Lung (tissue), 12 donors: ENCODE data around the gene TRIM44. TPM values are rescaled to one million over a fixed set of nuclear protein-coding genes. Genes with fewer than 3 reads are reported as not detected.

Experiments used
- ATAC-seq: fragments of 200-7000 bp; cut with Tn5 transposase; one replicate; pipeline ENCODE4 v1.9.1; 2020; ENCODE audit warnings: moderate number of reproducible peaks; ENCODE audit not compliant: insufficient read depth, low FRiP score
- DNase-seq, 3 donors: peaks; one replicate each; pipeline ENCODE4 v3.0.0-alpha.2; 2013 to 2017
- H3K27ac ChIP-seq, 2 donors: one replicate each; pipeline ENCODE4 v1.5.1; 2013; ENCODE audit warnings: mild to moderate bottlenecking in 2 of 2, moderate library complexity in 2 of 2, control low read depth in 1 of 2, inconsistent platforms in 1 of 2, low read depth in 1 of 2, low read length in 1 of 2
- H3K27me3 ChIP-seq, 3 donors: one replicate each; pipeline ENCODE4 v1.5.1; 2013; ENCODE audit warnings: low read length in 2 of 3; ENCODE audit not compliant: control insufficient read depth in 3 of 3, insufficient read depth in 3 of 3
- H3K36me3 ChIP-seq, 4 donors: one replicate each; pipeline ENCODE4 v1.5.1; 2013; ENCODE audit warnings: low read length in 4 of 4, mild to moderate bottlenecking in 1 of 4, moderate library complexity in 1 of 4; ENCODE audit not compliant: control insufficient read depth in 4 of 4, insufficient read depth in 4 of 4
- H3K4me1 ChIP-seq, 5 donors: one replicate each; pipeline ENCODE4 v1.5.1; 2013; ENCODE audit warnings: low read length in 5 of 5, mild to moderate bottlenecking in 2 of 5, moderate library complexity in 1 of 5; ENCODE audit not compliant: control insufficient read depth in 5 of 5, insufficient read depth in 5 of 5
- H3K4me3 ChIP-seq: one replicate; pipeline ENCODE4 v1.5.1; 2013; ENCODE audit warnings: mild to moderate bottlenecking, control low read depth, moderate library complexity
- H3K9ac ChIP-seq, 2 donors: one replicate each; pipeline ENCODE4 v1.5.1; 2013; ENCODE audit warnings: low read length in 2 of 2, control low read depth in 1 of 2; ENCODE audit not compliant: insufficient read depth in 1 of 2
- H3K9me3 ChIP-seq, 4 donors: one replicate each; pipeline ENCODE4 v1.5.1; 2013; ENCODE audit warnings: low read length in 3 of 4, mild to moderate bottlenecking in 1 of 4, moderate library complexity in 1 of 4; ENCODE audit not compliant: control insufficient read depth in 4 of 4, insufficient read depth in 3 of 4
- CTCF ChIP-seq: IDR thresholded peaks from 2 replicates; pipeline ENCODE4 v1.5.1; 2012; ENCODE audit warnings: mild to moderate bottlenecking; ENCODE audit errors: control extremely low read depth, extremely low read depth
- WGBS, 2 donors: extraction: QIAGEN DNeasy Blood & Tissue Kit; methylation state at CpG; one replicate each; pipeline ENCODE4 v1.1.7; 2013; 5-methylcytosine and 5-hydroxymethylcytosine counted together
- polyA plus RNA-seq, 2 donors: library from polyadenylated mRNA; stranded (reverse); fragments of 200-250 nt; gene quantifications; one replicate each; pipeline ENCODE4 v1.2.1, GENCODE V29; 2013
- total RNA-seq, 2 donors: library from RNA; depleted of rRNA in 1 of 2; stranded (reverse); fragments of >200 nt in 1 of 2; gene quantifications; one replicate each; pipeline ENCODE4 v1.2.1, GENCODE V29; 2014 to 2021
- donor health status: control.
- donor health status: control.
- donor health status: Bipolar disorder and iron deficiency.
- donor health status: healthy.
- donor health status: DM: yes; HTN: yes; CAD: no.

TRIM44 gene
- total and polyA plus RNA-seq, 4 donors, result 9.1 to 62.2 (median 22.7) TPM

- peaks cover 0 to 19% (median 8%) of the 10 kb centered on the region in 5 donors for H3K4me1 ChIP-seq
- WGBS, 2 donors, result 84 to 91% methylated on average over 10 of the region's 10 CpGs
- H3K27ac ChIP-seq, result no peak overlapping the region
- no peak overlapping the region for H3K9ac ChIP-seq
- no peak for TF ChIP-seq CTCF
- no peak for ATAC-seq
- H3K36me3 ChIP-seq, result no peaks in the 10 kb centered on the region
- DNase-seq, result no peak
- H3K27me3 ChIP-seq, result no peaks in the 10 kb centered on the region
- no peak overlapping the region for H3K4me3 ChIP-seq
- H3K9me3 ChIP-seq, result no peaks in the 10 kb centered on the region
Observed at GRCh38 chr11:35823742-35824298, 161.2 kb downstream of the TRIM44 start.

GRCh38 chr11:35825386-35825785 lies 162.8 kb downstream of the TRIM44 start:
- no peak overlapping the region for H3K4me3 ChIP-seq
- no peaks in the 10 kb centered on the region for H3K27me3 ChIP-seq
- H3K4me1 ChIP-seq, result peaks cover 0 to 19% (median 8%) of the 10 kb centered on the region in 5 donors
- TF ChIP-seq CTCF, result no peak
- H3K36me3 ChIP-seq, result no peaks in the 10 kb centered on the region
- no peak overlapping the region for H3K9ac ChIP-seq
- H3K9me3 ChIP-seq, result no peaks in the 10 kb centered on the region
- no peak overlapping the region for H3K27ac ChIP-seq
- ATAC-seq (no peak), DNase-seq (no peak)
- 86 to 89% methylated on average over 1 of the region's 1 CpG for WGBS, 2 donors

- no peak for TF ChIP-seq CTCF
- Histone ChIP-seq H3K27me3 (no peaks in the 10 kb centered on the region), H3K36me3 (no peaks in the 10 kb centered on the region), H3K4me1 (peaks cover 0 to 19% (median 8%) of the 10 kb centered on the region in 5 donors), H3K9me3 (no peaks in the 10 kb centered on the region), H3K9ac (no peak overlapping the region), H3K27ac (no peak overlapping the region), H3K4me3 (no peak overlapping the region)
- no peak for DNase-seq
- no peak for ATAC-seq
- 79 to 92% methylated on average over 5 of the region's 5 CpGs for WGBS, 2 donors
Observed at GRCh38 chr11:35826006-35826405, 163.4 kb downstream of the TRIM44 start.

GRCh38 chr11:35826949-35827348 lies 164.4 kb downstream of the TRIM44 start:
- Histone ChIP-seq H3K9ac (no peak overlapping the region), H3K9me3 (no peaks in the 10 kb centered on the region), H3K4me1 (peaks cover 0 to 17% (median 6%) of the 10 kb centered on the region in 5 donors), H3K27ac (no peak overlapping the region), H3K4me3 (no peak overlapping the region), H3K36me3 (no peaks in the 10 kb centered on the region), H3K27me3 (no peaks in the 10 kb centered on the region)
- TF ChIP-seq CTCF, result no peak
- ATAC-seq, result no peak
- DNase-seq, result no peak
- WGBS, 2 donors, result 68 to 71% methylated on average over 4 of the region's 4 CpGs
